ENCODE results near the gene LIPC.

- TF ChIP-seq, protein P1, sequence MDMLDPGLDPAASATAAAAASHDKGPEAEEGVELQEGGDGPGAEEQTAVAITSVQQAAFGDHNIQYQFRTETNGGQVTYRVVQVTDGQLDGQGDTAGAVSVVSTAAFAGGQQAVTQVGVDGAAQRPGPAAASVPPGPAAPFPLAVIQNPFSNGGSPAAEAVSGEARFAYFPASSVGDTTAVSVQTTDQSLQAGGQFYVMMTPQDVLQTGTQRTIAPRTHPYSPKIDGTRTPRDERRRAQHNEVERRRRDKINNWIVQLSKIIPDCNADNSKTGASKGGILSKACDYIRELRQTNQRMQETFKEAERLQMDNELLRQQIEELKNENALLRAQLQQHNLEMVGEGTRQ (IDR thresholded peaks at IDR 0.05; ENCODE audit: low read depth, low read length), result no peak
- TF ChIP-seq, protein P2, sequence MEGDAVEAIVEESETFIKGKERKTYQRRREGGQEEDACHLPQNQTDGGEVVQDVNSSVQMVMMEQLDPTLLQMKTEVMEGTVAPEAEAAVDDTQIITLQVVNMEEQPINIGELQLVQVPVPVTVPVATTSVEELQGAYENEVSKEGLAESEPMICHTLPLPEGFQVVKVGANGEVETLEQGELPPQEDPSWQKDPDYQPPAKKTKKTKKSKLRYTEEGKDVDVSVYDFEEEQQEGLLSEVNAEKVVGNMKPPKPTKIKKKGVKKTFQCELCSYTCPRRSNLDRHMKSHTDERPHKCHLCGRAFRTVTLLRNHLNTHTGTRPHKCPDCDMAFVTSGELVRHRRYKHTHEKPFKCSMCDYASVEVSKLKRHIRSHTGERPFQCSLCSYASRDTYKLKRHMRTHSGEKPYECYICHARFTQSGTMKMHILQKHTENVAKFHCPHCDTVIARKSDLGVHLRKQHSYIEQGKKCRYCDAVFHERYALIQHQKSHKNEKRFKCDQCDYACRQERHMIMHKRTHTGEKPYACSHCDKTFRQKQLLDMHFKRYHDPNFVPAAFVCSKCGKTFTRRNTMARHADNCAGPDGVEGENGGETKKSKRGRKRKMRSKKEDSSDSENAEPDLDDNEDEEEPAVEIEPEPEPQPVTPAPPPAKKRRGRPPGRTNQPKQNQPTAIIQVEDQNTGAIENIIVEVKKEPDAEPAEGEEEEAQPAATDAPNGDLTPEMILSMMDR (conservative IDR thresholded peaks at IDR 0.05; ENCODE audit: low read depth, low read length), result no peak
- TF ChIP-seq POLR2A (IDR thresholded peaks at IDR 0.05; ENCODE audit: low read depth, low read length), result no peak
- no peak for TF ChIP-seq SMC3 (IDR thresholded peaks at IDR 0.05; ENCODE audit: low read depth, low read length)
- no peak for TF ChIP-seq MAZ (IDR thresholded peaks at IDR 0.05; ENCODE audit: borderline replicate concordance, low read depth, low read length)
- TF ChIP-seq MXI1 (IDR thresholded peaks at IDR 0.05; ENCODE audit: borderline replicate concordance, low read depth, low read length), result no peak
- TF ChIP-seq, protein P3, sequence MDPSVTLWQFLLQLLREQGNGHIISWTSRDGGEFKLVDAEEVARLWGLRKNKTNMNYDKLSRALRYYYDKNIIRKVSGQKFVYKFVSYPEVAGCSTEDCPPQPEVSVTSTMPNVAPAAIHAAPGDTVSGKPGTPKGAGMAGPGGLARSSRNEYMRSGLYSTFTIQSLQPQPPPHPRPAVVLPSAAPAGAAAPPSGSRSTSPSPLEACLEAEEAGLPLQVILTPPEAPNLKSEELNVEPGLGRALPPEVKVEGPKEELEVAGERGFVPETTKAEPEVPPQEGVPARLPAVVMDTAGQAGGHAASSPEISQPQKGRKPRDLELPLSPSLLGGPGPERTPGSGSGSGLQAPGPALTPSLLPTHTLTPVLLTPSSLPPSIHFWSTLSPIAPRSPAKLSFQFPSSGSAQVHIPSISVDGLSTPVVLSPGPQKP (IDR thresholded peaks at IDR 0.05; ENCODE audit: borderline replicate concordance, low read depth, low read length), result no peak
- TF ChIP-seq RAD21 (IDR thresholded peaks at IDR 0.05; ENCODE audit: low read length), result no peak
- no peak for TF ChIP-seq RCOR1 (IDR thresholded peaks at IDR 0.05; ENCODE audit: insufficient replicate concordance, low read length)
- no peak for TF ChIP-seq RFX5 (IDR thresholded peaks at IDR 0.05; ENCODE audit: low read depth, low read length)
- TF ChIP-seq FOS (IDR thresholded peaks at IDR 0.05; ENCODE audit: low read depth, low read length), result no peak
- TF ChIP-seq MAFK (IDR thresholded peaks at IDR 0.05; ENCODE audit: low read depth, low read length), result no peak
Measured at GRCh38 chr15:58556541-58556940, 124.8 kb downstream of the LIPC start.

All from IMR-90 (cell line).